ENCODE data around the gene BEST3.
"Not testable (repeated sequence)": the region's sequence is repeated elsewhere in the genome, so short reads cannot be mapped to it uniquely, and the experiment has no call there.

BEST3 gene

GRCh38 chr12:69676257-69677012, 22.7 kb downstream of the BEST3 start:
- no peaks in the 10 kb centered on the region for H3K4me1 Mint-ChIP-seq (ENCODE audit: low read depth)
- no peaks in the 10 kb centered on the region for H3K36me3 Mint-ChIP-seq (ENCODE audit: low read depth)
- peaks cover 4% of the 10 kb centered on the region for H3K27me3 Mint-ChIP-seq (ENCODE audit: low read depth)
- no peak overlapping the region for H3K27ac Mint-ChIP-seq
- H3K9me3 Mint-ChIP-seq: no peaks in the 10 kb centered on the region
- no peak for DNase-seq (ENCODE audit: low spot score)
- no peak overlapping the region for H3K4me3 Mint-ChIP-seq

- Mint-ChIP-seq H3K4me3 (no peak overlapping the region), H3K27me3 (ENCODE audit: low read depth) (peaks cover 4% of the 10 kb centered on the region), H3K4me1 (ENCODE audit: low read depth) (no peaks in the 10 kb centered on the region)
These were observed 26.9 kb downstream of the BEST3 start for GRCh38 chr12:69672195-69672594.

GRCh38 chr12:69671597-69671996, 27.5 kb downstream of the BEST3 start:
- Mint-ChIP-seq H3K9me3 (no peaks in the 10 kb centered on the region), H3K4me1 (ENCODE audit: low read depth) (no peaks in the 10 kb centered on the region), H3K27ac (no peak overlapping the region), H3K4me3 (no peak overlapping the region), H3K36me3 (ENCODE audit: low read depth) (no peaks in the 10 kb centered on the region), H3K27me3 (ENCODE audit: low read depth) (peaks cover 4% of the 10 kb centered on the region)
- DNase-seq (ENCODE audit: low spot score): no peak

More at GRCh38 chr12:69672195-69672594, 26.9 kb downstream of the BEST3 start:
- no peak for DNase-seq (ENCODE audit: low spot score)
- Mint-ChIP-seq H3K36me3 (ENCODE audit: low read depth) (no peaks in the 10 kb centered on the region), H3K27ac (no peak overlapping the region), H3K9me3 (no peaks in the 10 kb centered on the region)

- no peaks in the 10 kb centered on the region for H3K36me3 Mint-ChIP-seq (ENCODE audit: low read depth)
- no peaks in the 10 kb centered on the region for H3K9me3 Mint-ChIP-seq
- no peak overlapping the region for H3K27ac Mint-ChIP-seq
These were observed 32.3 kb downstream of the BEST3 start for GRCh38 chr12:69666798-69667197.

GRCh38 chr12:69664930-69665377, 34.1 kb downstream of the BEST3 start:
- not testable (repeated sequence) for DNase-seq (ENCODE audit: low spot score); H3K36me3 Mint-ChIP-seq (ENCODE audit: low read depth); H3K4me1 Mint-ChIP-seq (ENCODE audit: low read depth); H3K4me3 Mint-ChIP-seq; H3K9me3 Mint-ChIP-seq; H3K27ac Mint-ChIP-seq
- peaks cover 15% of the 10 kb centered on the region for H3K27me3 Mint-ChIP-seq (ENCODE audit: low read depth)

More at GRCh38 chr12:69666798-69667197, 32.3 kb downstream of the BEST3 start:
- H3K27me3 Mint-ChIP-seq (ENCODE audit: low read depth): peaks cover 5% of the 10 kb centered on the region
- no peaks in the 10 kb centered on the region for H3K4me1 Mint-ChIP-seq (ENCODE audit: low read depth)
- no peak overlapping the region for H3K4me3 Mint-ChIP-seq
- no peak for DNase-seq (ENCODE audit: low spot score)

- Mint-ChIP-seq H3K27me3 (ENCODE audit: low read depth) (peaks cover 19% of the 10 kb centered on the region), H3K36me3 (ENCODE audit: low read depth) (no peaks in the 10 kb centered on the region), H3K9me3 (no peaks in the 10 kb centered on the region), H3K27ac (no peak overlapping the region), H3K4me1 (ENCODE audit: low read depth) (no peaks in the 10 kb centered on the region), H3K4me3 (no peak overlapping the region)
- DNase-seq (ENCODE audit: low spot score): no peak
These were observed 35.4 kb downstream of the BEST3 start for GRCh38 chr12:69663726-69664125.

- Mint-ChIP-seq H3K4me1 (ENCODE audit: low read depth) (no peaks in the 10 kb centered on the region), H3K4me3 (no peak overlapping the region), H3K27me3 (ENCODE audit: low read depth) (peaks cover 19% of the 10 kb centered on the region)
These were observed 36.3 kb downstream of the BEST3 start for GRCh38 chr12:69662764-69663163.

GRCh38 chr12:69661386-69661785, 37.7 kb downstream of the BEST3 start:
- Mint-ChIP-seq H3K27me3 (ENCODE audit: low read depth) (peaks cover 19% of the 10 kb centered on the region), H3K4me1 (ENCODE audit: low read depth) (no peaks in the 10 kb centered on the region), H3K4me3 (no peak overlapping the region), H3K36me3 (ENCODE audit: low read depth) (no peaks in the 10 kb centered on the region), H3K9me3 (no peaks in the 10 kb centered on the region), H3K27ac (no peak overlapping the region)
- no peak for DNase-seq (ENCODE audit: low spot score)

More at GRCh38 chr12:69662764-69663163, 36.3 kb downstream of the BEST3 start:
- Mint-ChIP-seq H3K36me3 (ENCODE audit: low read depth) (no peaks in the 10 kb centered on the region), H3K9me3 (no peaks in the 10 kb centered on the region), H3K27ac (no peak overlapping the region)
- DNase-seq (ENCODE audit: low spot score): no peak

GRCh38 chr12:69660164-69660863, 38.8 kb downstream of the BEST3 start:
- H3K4me1 Mint-ChIP-seq (ENCODE audit: low read depth): no peaks in the 10 kb centered on the region
- H3K36me3 Mint-ChIP-seq (ENCODE audit: low read depth): no peaks in the 10 kb centered on the region
- H3K9me3 Mint-ChIP-seq: no peaks in the 10 kb centered on the region
- DNase-seq (ENCODE audit: low spot score): no peak
- no peak overlapping the region for H3K4me3 Mint-ChIP-seq
- H3K27me3 Mint-ChIP-seq (ENCODE audit: low read depth): peaks cover 19% of the 10 kb centered on the region
- H3K27ac Mint-ChIP-seq: no peak overlapping the region

- DNase-seq (ENCODE audit: low spot score): no peak
- Mint-ChIP-seq H3K4me3 (no peak overlapping the region), H3K36me3 (ENCODE audit: low read depth) (no peaks in the 10 kb centered on the region), H3K27ac (no peak overlapping the region), H3K4me1 (ENCODE audit: low read depth) (no peaks in the 10 kb centered on the region), H3K9me3 (no peaks in the 10 kb centered on the region), H3K27me3 (ENCODE audit: low read depth) (peaks cover 18% of the 10 kb centered on the region)
These were observed 40.9 kb downstream of the BEST3 start for GRCh38 chr12:69658203-69658602.

- Mint-ChIP-seq H3K27me3 (ENCODE audit: low read depth) (peaks cover 16% of the 10 kb centered on the region), H3K4me1 (ENCODE audit: low read depth) (no peaks in the 10 kb centered on the region), H3K27ac (no peak overlapping the region), H3K9me3 (no peaks in the 10 kb centered on the region), H3K36me3 (ENCODE audit: low read depth) (no peaks in the 10 kb centered on the region), H3K4me3 (no peak overlapping the region)
- no peak for DNase-seq (ENCODE audit: low spot score)
These were observed 41.5 kb downstream of the BEST3 start for GRCh38 chr12:69657376-69658137.

GRCh38 chr12:69655616-69656340, 43.3 kb downstream of the BEST3 start:
- no peaks in the 10 kb centered on the region for H3K9me3 Mint-ChIP-seq
- no peaks in the 10 kb centered on the region for H3K4me1 Mint-ChIP-seq (ENCODE audit: low read depth)
- no peaks in the 10 kb centered on the region for H3K36me3 Mint-ChIP-seq (ENCODE audit: low read depth)
- H3K27ac Mint-ChIP-seq: no peak overlapping the region
- H3K27me3 Mint-ChIP-seq (ENCODE audit: low read depth): peaks cover 18% of the 10 kb centered on the region
- no peak for DNase-seq (ENCODE audit: low spot score)
- H3K4me3 Mint-ChIP-seq: no peak overlapping the region

GRCh38 chr12:69653703-69654102, 45.4 kb downstream of the BEST3 start:
- Mint-ChIP-seq H3K4me3 (no peak overlapping the region), H3K27ac (no peak overlapping the region), H3K9me3 (no peaks in the 10 kb centered on the region), H3K27me3 (ENCODE audit: low read depth) (peaks cover 20% of the 10 kb centered on the region), H3K4me1 (ENCODE audit: low read depth) (no peaks in the 10 kb centered on the region), H3K36me3 (ENCODE audit: low read depth) (no peaks in the 10 kb centered on the region)
- no peak for DNase-seq (ENCODE audit: low spot score)

All from T-helper 2 cell treated with Interferon-gamma antibody and Interleukin-4, amounts not matched to agents 5 μg/mL and 100 μg/mL, for 36 hours (primary cell).